ENCODE results near the gene POFUT2. TPM values are rescaled to one million over a fixed set of nuclear protein-coding genes. Genes with fewer than 3 reads are reported as not detected.

POFUT2 gene
- polyA plus RNA-seq, 1 experiment: 38.5 TPM

- no peak for DNase-seq (ENCODE audit: low read depth)
- CTCF ChIA-PET: no interaction called here
Measured at GRCh38 chr21:45335151-45335760, 47.6 kb upstream of the POFUT2 start.

GRCh38 chr21:45334591-45335081, 46.9 kb upstream of the POFUT2 start:
- DNase-seq (ENCODE audit: low read depth): no peak
- ChIA-PET POLR2A (no interaction called here), CTCF (interaction anchor here (1.3 kb wide), 1 partner anchor 26 kb away, joined by 4 read pairs; no protein-coding TSS in a partner anchor)
- Histone ChIP-seq H3K36me3 (ENCODE audit: control insufficient read depth, insufficient read depth, low read length) (no peaks in the 10 kb centered on the region), H3K4me3 (ENCODE audit: low read depth, low read length) (no peak overlapping the region), H3K27me3 (ENCODE audit: control insufficient read depth, insufficient read depth, low read length) (peaks cover under 1% of the 10 kb centered on the region; the same call in 1 of the 2 replicates)
- TF ChIP-seq CTCF (IDR thresholded peaks at IDR 0.05; ENCODE audit: insufficient read depth, low read depth, low read length): no peak

More at GRCh38 chr21:45335151-45335760, 47.6 kb upstream of the POFUT2 start:
- TF ChIP-seq CTCF (IDR thresholded peaks at IDR 0.05; ENCODE audit: insufficient read depth, low read depth, low read length): no peak
- peaks cover 2% of the 10 kb centered on the region; the same call in 1 of the 2 replicates for H3K27me3 ChIP-seq (ENCODE audit: control insufficient read depth, insufficient read depth, low read length)
- no peaks in the 10 kb centered on the region for H3K36me3 ChIP-seq (ENCODE audit: control insufficient read depth, insufficient read depth, low read length)
- H3K4me3 ChIP-seq (ENCODE audit: low read depth, low read length): no peak overlapping the region
- POLR2A ChIA-PET: no interaction called here

- POLR2A ChIA-PET: no interaction called here
- H3K4me3 ChIP-seq (ENCODE audit: low read depth, low read length): no peak overlapping the region
- TF ChIP-seq CTCF (IDR thresholded peaks at IDR 0.05; ENCODE audit: insufficient read depth, low read depth, low read length): no peak
- DNase-seq (ENCODE audit: low read depth): no peak
- H3K27me3 ChIP-seq (ENCODE audit: control insufficient read depth, insufficient read depth, low read length): no peaks in the 10 kb centered on the region
- CTCF ChIA-PET: interaction anchor here (1.3 kb wide), 1 partner anchor 25 kb away, joined by 4 read pairs; no protein-coding TSS in a partner anchor
- no peaks in the 10 kb centered on the region for H3K36me3 ChIP-seq (ENCODE audit: control insufficient read depth, insufficient read depth, low read length)
Measured at GRCh38 chr21:45334134-45334533, 46.4 kb upstream of the POFUT2 start.

GRCh38 chr21:45333583-45334121, 46.0 kb upstream of the POFUT2 start:
- ChIA-PET CTCF (interaction anchor here (1.3 kb wide), 1 partner anchor 25 kb away, joined by 4 read pairs; no protein-coding TSS in a partner anchor), POLR2A (no interaction called here)
- Histone ChIP-seq H3K36me3 (ENCODE audit: control insufficient read depth, insufficient read depth, low read length) (no peaks in the 10 kb centered on the region), H3K4me3 (ENCODE audit: low read depth, low read length) (no peak overlapping the region), H3K27me3 (ENCODE audit: control insufficient read depth, insufficient read depth, low read length) (no peaks in the 10 kb centered on the region)
- no peak for TF ChIP-seq CTCF (IDR thresholded peaks at IDR 0.05; ENCODE audit: insufficient read depth, low read depth, low read length)
- no peak for DNase-seq (ENCODE audit: low read depth)

- no peak for TF ChIP-seq CTCF (IDR thresholded peaks at IDR 0.05; ENCODE audit: insufficient read depth, low read depth, low read length)
- POLR2A ChIA-PET: no interaction called here
- DNase-seq (ENCODE audit: low read depth): no peak
- Histone ChIP-seq H3K36me3 (ENCODE audit: control insufficient read depth, insufficient read depth, low read length) (no peaks in the 10 kb centered on the region), H3K27me3 (ENCODE audit: control insufficient read depth, insufficient read depth, low read length) (no peaks in the 10 kb centered on the region), H3K4me3 (ENCODE audit: low read depth, low read length) (no peak overlapping the region)
- CTCF ChIA-PET: interaction anchor here (1.3 kb wide), 1 partner anchor 24 kb away, joined by 4 read pairs; no protein-coding TSS in a partner anchor
Measured at GRCh38 chr21:45332981-45333582, 45.4 kb upstream of the POFUT2 start.
